Suprapubic skin (tissue), 4 donors: ENCODE measurements around the gene NDUFA13. TPM values are rescaled to one million over a fixed set of nuclear protein-coding genes. Genes with fewer than 3 reads are reported as not detected.

Source experiments
- DNase-seq, 2 donors: peaks; one replicate each; pipeline ENCODE4 v3.0.0-alpha.2; 2019; ENCODE audit warnings: low spot score in 2 of 2
- H3K27ac ChIP-seq: fragments of 200-600 bp; sonication (generic); one replicate; pipeline ENCODE4 v1.5.1; 2019
- H3K27me3 ChIP-seq: fragments of 200-600 bp; sonication (generic); one replicate; pipeline ENCODE4 v1.5.1; 2019
- H3K36me3 ChIP-seq: fragments of 200-600 bp; sonication (generic); one replicate; pipeline ENCODE4 v1.5.1; 2019
- H3K4me1 ChIP-seq: fragments of 200-600 bp; sonication (generic); one replicate; pipeline ENCODE4 v1.5.1; 2019
- H3K4me3 ChIP-seq: fragments of 200-600 bp; sonication (generic); one replicate; pipeline ENCODE4 v1.5.1; 2019; ENCODE audit warnings: mild to moderate bottlenecking
- H3K9me3 ChIP-seq: fragments of 200-600 bp; sonication (generic); one replicate; pipeline ENCODE4 v1.5.1; 2019
- CTCF ChIP-seq, 2 donors: fragments of 200-600 bp in 1 of 2; fragments of 450-650 bp in 1 of 2; sonication (generic) in 1 of 2; IDR thresholded peaks; one replicate each; pipeline ENCODE4 v1.5.1; 2016 to 2019; ENCODE audit warnings: antibody characterized with exemption in 2 of 2, mild to moderate bottlenecking in 1 of 2, moderate library complexity in 1 of 2
- EP300 ChIP-seq: sonication (generic); formaldehyde crosslinking; IDR thresholded peaks from one replicate; pipeline ENCODE4 v1.6.1; 2017; ENCODE audit warnings: antibody characterized with exemption
- POLR2A ChIP-seq, 2 donors: fragments of 450-650 bp; IDR thresholded peaks; one replicate each; pipeline ENCODE4 v1.6.1; 2017; ENCODE audit warnings: antibody characterized with exemption in 2 of 2, mild to moderate bottlenecking in 2 of 2, moderate library complexity in 2 of 2
- POLR2AphosphoS5 ChIP-seq, 3 donors: sonication (generic); formaldehyde crosslinking; IDR thresholded peaks; one replicate each; pipeline ENCODE4 v1.6.1; 2017; ENCODE audit warnings: antibody characterized with exemption in 3 of 3
- WGBS: methylation state at CpG from one replicate; pipeline ENCODE4 v1.1.5; 2018; 5-methylcytosine and 5-hydroxymethylcytosine counted together
- total RNA-seq, 4 donors: library from RNA; depleted of rRNA; stranded (reverse); fragments of >200 nt; gene quantifications; one replicate each; pipeline ENCODE4 v1.1.0, GENCODE V29; 2016

NDUFA13 gene
- total RNA-seq, 4 donors from 2014 or later: 94.4 to 160 (median 109) TPM

GRCh38 chr19:19530423-19530804 lies 14.4 kb downstream of the NDUFA13 start:
- H3K9me3 ChIP-seq: no peaks in the 10 kb centered on the region
- H3K36me3 ChIP-seq: peaks cover 37% of the 10 kb centered on the region
- WGBS: 49% methylated on average over 9 of the region's 9 CpGs
- no peak for DNase-seq
- TF ChIP-seq EP300: no peak
- TF ChIP-seq CTCF (IDR thresholded peaks at IDR 0.05): no peak
- TF ChIP-seq POLR2AphosphoS5 (IDR thresholded peaks at IDR 0.05): no peak
- no peak for TF ChIP-seq POLR2A (IDR thresholded peaks at IDR 0.05)
- no peak overlapping the region for H3K27ac ChIP-seq
- H3K27me3 ChIP-seq: no peaks in the 10 kb centered on the region
- H3K4me3 ChIP-seq: no peak overlapping the region
- H3K4me1 ChIP-seq: peaks cover 7% of the 10 kb centered on the region

GRCh38 chr19:19530889-19531288 lies 14.9 kb downstream of the NDUFA13 start:
- Histone ChIP-seq H3K27ac (no peak overlapping the region), H3K4me3 (no peak overlapping the region), H3K9me3 (no peaks in the 10 kb centered on the region), H3K4me1 (peaks cover 7% of the 10 kb centered on the region), H3K27me3 (no peaks in the 10 kb centered on the region), H3K36me3 (peaks cover 33% of the 10 kb centered on the region)
- DNase-seq: no peak
- no peak for TF ChIP-seq EP300
- TF ChIP-seq CTCF (IDR thresholded peaks at IDR 0.05): no peak
- TF ChIP-seq POLR2AphosphoS5 (IDR thresholded peaks at IDR 0.05): no peak
- TF ChIP-seq POLR2A (IDR thresholded peaks at IDR 0.05): no peak
- 70% methylated on average over 4 of the region's 4 CpGs for WGBS

- H3K4me1 ChIP-seq: peaks cover 7% of the 10 kb centered on the region
- H3K27ac ChIP-seq: no peak overlapping the region
- peak; percentile 81 to 95 for TF ChIP-seq CTCF (IDR thresholded peaks at IDR 0.05)
- TF ChIP-seq POLR2A (IDR thresholded peaks at IDR 0.05): no peak
- no peaks in the 10 kb centered on the region for H3K27me3 ChIP-seq
- H3K4me3 ChIP-seq: no peak overlapping the region
- WGBS: 17% methylated on average over 37 of the region's 48 CpGs
- peak; percentile 85 to 94 for DNase-seq
- H3K36me3 ChIP-seq: peaks cover 20% of the 10 kb centered on the region
- H3K9me3 ChIP-seq: no peaks in the 10 kb centered on the region
These were observed 16.2 kb downstream of the NDUFA13 start for GRCh38 chr19:19531951-19532805.

DNA sequence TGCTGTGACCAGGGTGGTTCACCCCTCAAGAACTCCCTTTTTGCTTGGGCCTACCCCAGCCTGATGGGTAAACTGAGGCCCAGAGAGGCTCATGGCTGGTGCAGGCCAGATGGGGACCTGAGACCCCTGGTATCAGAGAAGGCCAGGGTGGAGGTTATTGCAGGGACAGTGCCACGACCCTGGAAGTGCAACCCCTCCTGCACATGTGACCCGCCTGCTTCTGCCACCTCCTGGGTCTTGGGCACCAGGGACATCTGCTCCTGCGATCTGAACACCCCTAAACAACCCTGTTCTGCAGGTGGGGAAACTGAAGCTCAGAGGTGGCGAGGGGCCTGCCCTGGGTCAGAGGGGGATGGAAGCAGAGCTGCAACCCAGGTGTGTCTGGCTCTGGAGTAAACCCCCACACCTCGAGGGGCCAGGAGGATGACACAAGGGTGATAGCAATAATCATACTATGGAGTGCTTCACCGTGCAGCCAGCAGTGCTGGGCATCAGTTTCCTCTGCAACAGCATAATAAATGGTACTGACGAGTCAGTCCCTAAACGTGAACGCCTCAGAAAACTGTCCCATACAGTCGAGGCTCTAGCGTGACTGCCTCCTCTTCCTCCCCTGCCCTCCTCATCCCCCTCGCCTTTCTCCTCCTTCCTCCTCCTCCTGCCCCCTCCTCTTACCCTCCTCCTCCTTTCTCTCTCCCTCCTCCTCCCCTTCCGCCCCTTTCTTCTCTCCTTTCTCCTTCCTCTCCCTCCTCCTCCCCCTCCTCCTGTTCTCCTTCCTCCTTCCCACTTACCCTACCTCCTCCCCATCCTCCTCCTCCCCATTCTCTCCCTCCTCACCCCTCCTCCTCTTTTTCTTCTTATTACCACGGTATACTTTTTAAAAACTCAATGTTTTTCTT lies 17.0 kb downstream of the NDUFA13 start:
- WGBS: 70% methylated on average over 11 of the region's 14 CpGs
- peaks cover 11% of the 10 kb centered on the region for H3K36me3 ChIP-seq
- no peaks in the 10 kb centered on the region for H3K9me3 ChIP-seq
- peak in 1 of 2 donors; percentile 55 for DNase-seq
- peaks cover 15% of the 10 kb centered on the region for H3K4me1 ChIP-seq
- no peak overlapping the region for H3K27ac ChIP-seq
- TF ChIP-seq EP300: no peak
- no peak for TF ChIP-seq CTCF (IDR thresholded peaks at IDR 0.05)
- no peak for TF ChIP-seq POLR2AphosphoS5 (IDR thresholded peaks at IDR 0.05)
- TF ChIP-seq POLR2A (IDR thresholded peaks at IDR 0.05): no peak
- no peaks in the 10 kb centered on the region for H3K27me3 ChIP-seq
- no peak overlapping the region for H3K4me3 ChIP-seq

DNA sequence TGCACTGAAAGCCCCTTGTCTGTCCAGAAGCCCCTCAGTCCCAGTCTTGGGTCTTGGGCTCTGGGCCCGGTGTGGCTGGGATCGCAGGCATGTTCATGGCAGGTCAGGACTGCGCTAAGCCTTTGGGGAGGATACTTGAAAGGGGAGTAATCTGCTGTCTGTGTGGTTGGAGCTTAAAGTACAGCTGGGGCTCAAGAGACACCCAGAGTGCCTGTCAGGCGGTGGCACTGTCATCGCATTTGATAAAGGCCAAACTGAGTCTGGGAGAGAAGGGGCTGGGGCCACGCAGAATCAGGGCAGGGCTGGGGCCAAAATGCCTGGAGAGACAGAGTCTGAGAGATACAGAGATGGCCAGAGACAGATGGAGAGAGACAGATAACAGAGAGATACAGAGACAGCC lies 17.8 kb downstream of the NDUFA13 start:
- Histone ChIP-seq H3K4me3 (no peak overlapping the region), H3K27ac (no peak overlapping the region), H3K36me3 (peaks cover 4% of the 10 kb centered on the region), H3K4me1 (peaks cover 23% of the 10 kb centered on the region), H3K27me3 (no peaks in the 10 kb centered on the region), H3K9me3 (no peaks in the 10 kb centered on the region)
- TF ChIP-seq POLR2A (IDR thresholded peaks at IDR 0.05) (no peak), CTCF (IDR thresholded peaks at IDR 0.05) (no peak), POLR2AphosphoS5 (IDR thresholded peaks at IDR 0.05) (no peak), EP300 (no peak)
- WGBS: 67% methylated on average over 6 of the region's 6 CpGs
- DNase-seq: peak in 1 of 2 donors; percentile 57
